Activated CD4-positive, alpha-beta T cell treated with anti-CD3 and anti-CD28 coated beads for 48 hours (primary cell): ENCODE measurements around the gene SHC2.
"Not testable (repeated sequence)": the region's sequence is repeated elsewhere in the genome, so short reads cannot be mapped to it uniquely, and the experiment has no call there.

Experiments used
- DNase-seq: peaks from one replicate; pipeline ENCODE4 v3.0.0-alpha.2; 2020

SHC2 gene

DNA sequence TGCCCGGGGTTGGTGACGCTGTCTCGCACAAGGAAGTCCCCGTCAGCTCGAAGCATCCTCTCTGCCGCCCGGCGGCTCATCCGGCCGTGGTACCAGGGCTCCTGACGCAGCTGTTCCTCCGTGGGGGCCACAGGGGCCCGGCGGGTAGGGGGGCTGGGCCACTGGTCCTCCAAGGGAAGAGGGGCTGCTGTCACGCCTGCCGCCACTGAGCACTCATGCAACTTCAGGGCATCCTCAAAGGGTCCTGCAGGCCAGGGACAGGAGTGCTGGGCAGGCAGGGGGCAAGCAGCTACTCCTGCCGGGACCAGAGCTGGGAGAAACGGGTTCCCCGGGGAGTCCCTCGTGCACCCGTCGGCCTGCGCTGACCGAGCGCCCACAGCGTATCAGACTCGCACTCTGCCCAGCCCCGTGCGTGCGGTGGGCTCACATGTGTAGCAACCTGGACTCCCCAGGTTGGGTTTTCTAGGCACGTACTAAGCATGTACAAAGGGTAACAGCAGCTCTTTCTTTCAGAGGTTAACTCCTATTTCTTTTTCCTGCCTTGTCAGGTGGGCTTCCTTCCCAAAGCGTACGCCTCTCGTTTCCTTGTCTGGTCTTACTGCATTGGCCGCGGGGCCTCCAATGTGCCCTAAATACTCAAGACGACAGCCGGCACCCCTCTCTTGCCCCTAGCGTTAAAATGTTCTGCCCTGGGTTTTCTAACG, 38.5 kb downstream of the SHC2 start:
- DNase-seq = no peak

DNA sequence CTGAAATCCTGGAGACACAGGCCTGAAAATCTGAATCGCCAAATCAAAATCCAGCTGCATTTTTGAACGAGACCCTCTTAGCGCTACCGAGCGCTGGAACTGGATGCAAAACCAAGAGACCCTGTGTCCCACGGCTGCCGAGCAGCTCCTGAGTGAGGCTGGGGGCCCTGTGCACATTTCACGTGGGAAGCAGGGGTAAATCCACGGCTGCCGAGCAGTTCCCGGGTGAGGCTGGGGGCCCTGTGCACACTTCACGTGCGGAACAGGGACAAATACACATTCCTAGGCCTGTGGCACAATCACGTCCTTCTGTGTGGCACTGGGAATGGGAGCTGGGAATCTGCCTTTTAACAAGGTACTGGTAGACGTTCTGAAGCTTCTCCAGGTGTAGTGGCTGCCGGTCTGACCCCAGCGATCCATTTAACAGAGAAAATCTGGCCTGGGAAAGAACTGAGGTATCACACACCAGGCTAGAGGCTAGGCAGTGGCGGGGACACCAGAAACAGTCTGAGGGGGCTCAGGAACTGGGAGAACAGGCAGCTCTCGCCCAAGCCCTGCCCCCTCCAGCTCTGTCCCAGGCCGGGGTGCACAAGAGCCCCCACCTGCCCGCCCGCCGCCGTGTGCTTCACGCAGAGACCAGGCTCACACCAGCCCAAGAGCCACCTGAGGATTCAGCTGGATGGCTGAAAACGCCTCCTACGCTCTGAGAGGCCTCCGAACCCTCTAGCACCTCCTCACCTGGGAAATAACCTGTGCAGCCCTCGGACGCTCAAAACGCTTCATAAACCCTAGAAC, 40.9 kb downstream of the SHC2 start:
- DNase-seq = no peak

DNA sequence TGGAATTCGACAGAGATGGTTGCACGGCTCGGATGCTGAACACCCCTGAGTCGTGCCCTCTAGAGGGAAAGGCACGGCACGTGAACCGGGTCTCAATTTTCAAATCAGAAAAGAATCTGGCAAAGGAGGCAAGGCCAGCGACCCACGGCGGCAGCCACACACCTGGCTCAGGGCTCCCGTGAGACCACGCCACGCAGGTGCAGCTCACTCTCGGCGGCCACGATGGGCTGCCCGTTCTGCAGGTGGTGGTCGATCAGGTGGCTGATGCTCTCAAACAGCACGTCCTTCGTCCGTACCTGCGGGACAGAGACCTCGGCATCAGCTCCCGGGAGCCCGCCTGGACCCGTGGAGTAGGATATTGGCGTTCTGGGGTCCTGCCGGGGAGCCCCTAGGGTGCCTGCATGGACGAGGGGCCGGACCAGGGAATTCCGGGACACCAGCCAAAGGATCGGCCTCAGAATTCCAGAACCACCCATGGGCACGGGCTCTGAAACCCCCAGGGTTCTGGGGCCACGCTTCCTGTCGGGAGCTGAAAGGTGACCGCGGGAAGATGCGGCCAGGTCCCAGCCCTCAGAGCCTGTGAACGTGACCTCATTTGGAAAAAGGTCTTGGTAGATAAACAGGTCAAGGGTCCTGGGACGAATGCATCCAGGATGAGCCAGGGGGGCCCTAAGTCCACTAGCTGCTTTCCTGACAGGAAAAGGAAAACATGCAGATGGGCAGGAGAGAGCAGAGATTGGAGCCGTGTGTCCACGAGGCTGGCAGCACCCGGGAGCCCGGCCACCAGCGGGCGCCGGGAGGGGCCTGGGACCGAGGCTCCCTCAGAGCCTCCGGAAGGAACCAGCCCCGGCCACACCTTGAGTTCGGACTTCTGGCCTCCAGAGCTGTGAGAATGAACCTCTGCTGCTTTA, 41.8 kb downstream of the SHC2 start:
- DNase-seq = no peak

DNA sequence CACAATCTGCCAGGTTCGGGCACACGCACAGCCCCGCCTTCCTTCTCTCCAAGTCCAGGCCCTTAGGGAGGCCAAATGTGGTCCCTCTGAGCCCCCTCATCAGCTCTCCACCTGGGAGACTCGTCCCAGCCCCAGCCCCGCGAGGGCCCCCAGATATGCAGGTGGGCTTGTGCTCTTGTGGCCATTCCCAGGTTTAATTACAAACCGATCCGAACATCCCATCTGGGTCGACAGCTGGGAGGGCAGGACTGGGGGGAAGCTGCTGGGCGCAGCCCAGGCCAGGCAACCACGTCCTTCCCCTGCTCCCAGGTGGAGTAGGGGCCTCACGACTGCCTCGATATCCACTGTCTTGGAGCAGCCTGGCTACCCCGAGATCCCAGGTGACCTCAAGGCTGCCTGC, 44.4 kb downstream of the SHC2 start:
- no peak for DNase-seq

DNA sequence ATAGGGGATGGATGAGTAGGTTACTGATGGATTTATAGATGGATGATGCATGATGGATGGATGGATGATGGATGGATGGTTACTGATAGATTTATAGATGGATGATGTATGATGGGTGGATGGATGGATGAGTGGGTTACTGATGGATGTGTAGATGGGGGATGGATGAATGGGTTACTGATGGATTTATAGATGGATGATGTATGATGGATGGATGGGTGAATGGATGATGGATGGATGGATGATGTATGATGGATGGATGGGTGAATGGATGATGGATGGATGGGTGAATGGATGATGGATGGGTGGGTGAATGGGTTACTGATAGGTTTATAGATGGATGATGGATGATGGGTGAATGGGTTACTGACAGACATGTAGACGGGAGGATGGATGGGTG, 45.5 kb downstream of the SHC2 start:
- DNase-seq = no peak

DNA sequence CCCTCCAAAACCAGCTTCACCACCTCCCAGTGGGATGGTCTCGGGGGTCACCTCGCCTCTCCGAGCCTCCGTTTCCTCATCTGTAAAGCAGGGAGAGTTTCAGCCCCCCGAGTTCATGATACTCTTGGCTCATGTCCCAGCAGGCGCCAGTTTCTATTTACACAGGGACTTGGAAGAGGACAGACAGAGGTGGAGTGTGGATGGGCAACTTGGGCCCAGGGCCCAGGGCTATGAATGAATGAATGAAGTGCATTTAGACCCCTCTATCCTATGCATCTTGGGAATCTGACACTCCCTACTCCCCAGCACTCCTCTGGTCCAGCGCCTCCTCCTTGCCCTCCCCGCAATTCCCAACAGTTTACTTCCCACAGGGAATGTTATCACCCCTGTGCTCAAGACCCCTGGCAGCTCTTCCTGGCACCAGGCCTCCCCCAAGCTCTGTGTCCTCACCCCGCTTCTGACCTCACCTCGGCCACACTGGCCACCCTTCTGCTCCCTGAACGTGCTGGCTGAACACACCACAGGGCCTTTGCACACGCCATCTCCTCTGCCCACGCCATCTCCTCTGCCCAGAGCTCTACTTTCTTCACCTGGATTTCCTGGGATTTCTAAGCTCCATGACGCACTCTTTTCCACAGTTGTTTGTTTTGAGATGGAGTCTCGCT, 46.9 kb downstream of the SHC2 start:
- DNase-seq = no peak

DNA sequence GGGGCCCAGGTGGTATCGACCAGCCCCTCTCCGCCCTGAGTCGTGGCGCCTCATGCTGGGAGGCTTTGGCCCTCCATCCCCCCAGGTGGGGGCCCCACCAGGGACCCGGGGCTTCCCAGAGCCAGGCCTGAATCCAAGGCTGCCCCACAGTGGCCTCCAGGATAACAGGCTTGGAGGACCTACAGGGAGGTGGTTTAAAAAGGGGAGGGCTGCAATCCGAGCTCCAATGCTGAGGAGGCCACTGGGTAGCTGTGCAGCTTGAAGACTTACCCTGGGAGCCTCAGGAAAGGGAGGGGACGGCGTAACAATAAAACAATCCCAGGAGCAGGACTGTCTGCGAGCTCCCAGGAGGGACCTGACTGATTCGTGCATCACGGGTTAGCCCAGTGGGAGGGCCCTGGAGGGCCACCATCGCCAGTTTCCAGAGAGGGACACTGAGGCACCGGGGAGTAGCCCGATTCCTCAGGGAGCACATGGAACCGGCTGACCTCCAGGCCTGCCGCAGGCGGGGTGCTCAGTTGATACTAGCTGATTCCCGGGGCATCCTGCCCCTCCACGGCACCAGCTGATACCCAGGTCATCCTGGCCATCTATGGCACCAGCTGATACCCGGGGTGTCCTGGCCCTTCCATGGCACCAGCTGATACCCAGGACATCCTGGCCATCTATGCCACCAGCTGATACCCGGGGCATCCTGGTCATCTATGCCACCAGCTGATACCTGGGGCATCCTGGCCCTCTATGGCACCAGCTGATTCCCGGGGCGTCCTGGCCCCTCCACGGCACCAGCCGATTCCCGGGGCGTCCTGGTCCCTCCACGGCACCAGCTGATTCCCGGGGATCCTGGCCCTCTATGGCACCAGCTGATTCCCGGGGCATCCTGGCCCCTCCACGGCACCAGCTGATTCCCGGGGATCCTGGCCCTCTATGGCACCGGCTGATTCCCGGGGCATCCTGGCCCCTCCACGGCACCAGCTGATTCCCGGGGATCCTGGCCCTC, 48.2 kb downstream of the SHC2 start:
- DNase-seq = no peak

DNA sequence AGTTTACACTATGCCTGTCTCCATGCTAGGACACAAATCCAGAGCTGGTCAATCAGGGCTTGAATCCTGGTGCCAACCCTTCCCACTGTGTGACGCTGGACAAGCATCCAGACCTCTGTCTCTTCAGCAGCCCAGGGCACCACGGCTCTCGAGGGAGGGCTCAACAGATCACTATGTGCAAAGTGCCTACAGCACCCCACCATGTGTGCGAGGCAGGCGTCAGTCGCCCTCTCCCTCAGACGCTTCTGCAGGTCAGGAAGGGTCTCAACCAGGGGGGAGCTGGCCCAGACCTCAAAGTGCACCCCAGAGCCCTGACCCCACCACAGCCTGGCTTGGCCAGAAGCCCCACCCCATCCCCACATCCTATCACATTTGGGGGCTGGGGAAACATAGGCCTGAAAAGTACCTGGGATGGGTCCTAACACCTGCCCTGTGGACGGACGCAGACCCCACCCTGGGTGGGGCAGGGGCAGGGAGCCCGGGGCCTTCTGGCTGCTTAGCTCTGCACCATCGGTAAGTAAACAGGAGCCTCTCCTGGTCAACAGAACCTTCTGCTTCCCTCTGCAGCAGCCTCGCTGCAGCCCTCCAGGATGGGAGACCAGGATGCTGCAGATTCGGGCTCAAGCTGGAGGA, 49.0 kb downstream of the SHC2 start:
- no peak for DNase-seq

DNA sequence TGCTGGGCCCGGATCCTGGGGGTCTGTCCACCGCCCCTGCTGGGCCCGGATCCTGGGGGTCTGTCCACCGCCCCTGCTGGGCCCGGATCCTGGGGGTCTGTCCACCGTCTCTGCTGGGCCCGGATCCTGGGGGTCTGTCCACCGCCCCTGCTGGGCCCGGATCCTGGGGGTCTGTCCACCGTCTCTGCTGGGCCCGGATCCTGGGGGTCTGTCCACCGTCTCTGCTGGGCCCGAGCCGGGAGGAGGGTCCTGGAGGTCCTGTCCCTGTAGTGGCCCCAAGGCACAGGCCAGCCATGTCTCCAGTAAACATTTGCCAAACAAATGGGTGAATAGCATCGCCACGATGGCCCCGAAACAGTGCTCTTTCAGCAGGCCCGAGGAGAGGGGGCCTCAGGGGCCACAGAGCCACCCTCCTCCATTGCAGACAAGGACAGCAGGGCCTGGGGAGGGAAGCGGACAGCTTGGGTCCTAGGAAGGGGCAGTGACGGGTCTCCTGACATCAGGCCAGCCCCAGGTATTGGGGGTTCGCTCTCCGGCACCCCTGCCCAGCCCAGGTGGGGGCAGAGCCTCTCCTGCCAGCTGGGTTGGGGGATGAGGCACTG, 49.6 kb downstream of the SHC2 start:
- DNase-seq = not testable (repeated sequence)

DNA sequence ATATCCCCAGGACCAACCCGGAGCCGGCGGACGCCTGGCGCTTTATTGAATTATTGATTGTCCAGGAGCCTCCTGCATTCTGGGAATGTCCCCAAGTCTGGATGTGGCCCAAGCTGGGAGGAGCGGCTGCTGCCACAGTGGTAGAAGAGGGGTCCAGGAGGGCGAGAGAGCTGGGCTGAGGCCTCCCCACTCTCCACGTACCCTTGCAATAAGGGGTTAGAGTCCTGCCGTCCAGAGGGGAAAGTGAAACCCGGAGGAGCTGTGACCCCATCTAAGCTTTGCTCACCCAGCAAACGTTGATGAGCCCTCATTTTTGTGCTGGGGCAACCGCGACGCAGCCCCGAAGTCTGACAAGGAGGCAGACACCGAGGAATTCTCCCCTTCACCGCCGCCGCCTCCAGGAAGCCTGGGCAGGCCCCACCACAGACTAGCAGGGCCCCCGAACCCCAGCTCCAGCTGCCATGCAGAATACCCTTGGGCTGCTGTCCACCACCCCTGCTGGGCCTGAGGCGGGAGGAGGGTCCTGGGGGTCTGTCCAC, 50.5 kb downstream of the SHC2 start:
- no peak for DNase-seq

DNA sequence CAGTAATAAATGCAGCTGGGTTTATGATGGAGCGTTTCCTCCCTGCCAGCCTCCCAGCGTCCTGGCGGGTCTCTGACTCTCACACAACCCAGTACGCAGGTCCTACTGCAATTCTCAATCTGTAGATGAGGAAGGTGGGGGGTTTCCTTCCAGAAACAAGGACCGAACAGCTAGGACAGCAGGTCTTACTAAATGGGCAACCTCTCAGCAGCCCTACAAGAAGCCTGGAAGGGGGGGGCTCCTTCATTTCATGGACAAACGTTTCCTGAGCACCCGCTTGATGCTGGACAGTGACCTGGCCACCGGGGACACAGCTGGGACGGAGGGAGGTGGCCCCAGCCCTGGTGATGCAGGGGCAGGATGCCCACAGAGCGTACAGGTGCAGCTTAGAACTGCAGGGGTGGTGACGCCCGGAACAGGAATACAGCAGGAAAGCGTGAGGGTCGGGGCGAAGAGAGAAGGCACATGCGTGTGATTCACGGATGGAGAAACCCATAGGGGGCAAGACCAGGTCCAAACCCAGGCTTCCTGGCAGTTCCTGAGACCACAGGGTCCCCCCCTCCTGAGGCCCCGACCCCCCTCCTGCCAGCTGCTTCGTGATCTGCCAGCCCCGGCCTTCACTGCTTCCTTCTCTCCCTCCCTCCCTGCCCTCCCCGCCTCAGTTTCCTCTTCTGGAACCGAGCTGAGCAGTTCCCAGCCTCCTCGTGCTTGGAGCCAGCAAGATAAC, 51.2 kb downstream of the SHC2 start:
- DNase-seq = no peak

DNA sequence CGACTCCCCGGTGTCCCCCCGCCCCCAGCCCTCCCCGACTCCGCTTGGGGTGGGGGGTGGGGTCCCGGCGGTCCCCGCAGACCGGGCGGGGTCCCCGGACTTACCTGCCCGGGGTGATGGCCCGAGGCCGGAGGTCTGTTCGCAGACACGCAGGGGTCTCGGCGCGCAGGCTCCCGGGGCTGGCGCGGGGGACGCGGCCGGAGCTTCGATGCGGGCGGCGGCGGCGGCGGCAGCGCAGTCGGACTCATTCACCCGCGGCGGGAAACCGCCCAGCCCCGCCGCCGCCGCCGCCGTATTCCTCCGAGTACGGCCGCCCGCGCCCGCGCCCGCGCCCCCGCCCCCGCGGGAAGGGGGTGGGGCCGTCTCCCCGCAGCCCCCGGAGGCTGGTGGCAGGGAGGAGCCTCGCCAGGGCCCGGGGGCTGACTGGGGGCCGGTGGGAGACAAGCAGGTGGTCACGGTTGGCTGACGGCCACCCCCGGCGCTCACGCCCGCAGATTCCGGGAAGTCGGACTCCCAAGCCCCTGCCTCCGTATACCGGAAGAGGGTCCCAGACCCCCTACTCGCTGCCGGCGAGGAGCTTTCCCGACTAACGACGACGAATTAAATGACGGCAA, 51.8 kb downstream of the SHC2 start, which contains the start of gene C2CD4C:
Gene C2CD4C, minus strand, starts transcription at position 246 of the 614 bp plus-strand sequence. CDS start 786 bp downstream, outside the sequence.
- peak; percentile 38 for DNase-seq

DNA sequence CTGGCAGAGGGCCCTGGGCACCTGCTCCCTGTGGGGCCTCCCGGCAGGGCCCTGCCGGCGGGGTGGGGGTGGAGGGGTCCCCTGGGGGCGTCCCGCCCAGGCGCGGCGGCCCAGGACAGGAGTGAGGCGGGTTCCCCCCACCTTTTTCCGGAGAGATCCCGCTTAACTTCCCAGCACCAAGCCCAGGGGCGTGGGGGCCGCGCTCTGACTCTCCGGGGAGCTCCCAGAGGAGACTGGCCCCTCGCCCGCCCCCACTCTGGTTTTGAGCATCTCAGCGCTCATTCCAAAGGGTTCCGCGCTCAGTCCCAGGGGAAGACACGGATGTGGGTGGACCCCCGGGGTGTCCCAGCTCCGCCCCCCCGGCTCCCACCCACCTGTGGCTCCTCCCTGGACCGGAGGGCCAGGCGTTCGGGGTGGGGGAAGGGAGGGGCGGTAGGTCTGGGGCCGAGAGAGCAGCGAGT, 52.4 kb downstream of the SHC2 start:
- DNase-seq = no peak

DNA sequence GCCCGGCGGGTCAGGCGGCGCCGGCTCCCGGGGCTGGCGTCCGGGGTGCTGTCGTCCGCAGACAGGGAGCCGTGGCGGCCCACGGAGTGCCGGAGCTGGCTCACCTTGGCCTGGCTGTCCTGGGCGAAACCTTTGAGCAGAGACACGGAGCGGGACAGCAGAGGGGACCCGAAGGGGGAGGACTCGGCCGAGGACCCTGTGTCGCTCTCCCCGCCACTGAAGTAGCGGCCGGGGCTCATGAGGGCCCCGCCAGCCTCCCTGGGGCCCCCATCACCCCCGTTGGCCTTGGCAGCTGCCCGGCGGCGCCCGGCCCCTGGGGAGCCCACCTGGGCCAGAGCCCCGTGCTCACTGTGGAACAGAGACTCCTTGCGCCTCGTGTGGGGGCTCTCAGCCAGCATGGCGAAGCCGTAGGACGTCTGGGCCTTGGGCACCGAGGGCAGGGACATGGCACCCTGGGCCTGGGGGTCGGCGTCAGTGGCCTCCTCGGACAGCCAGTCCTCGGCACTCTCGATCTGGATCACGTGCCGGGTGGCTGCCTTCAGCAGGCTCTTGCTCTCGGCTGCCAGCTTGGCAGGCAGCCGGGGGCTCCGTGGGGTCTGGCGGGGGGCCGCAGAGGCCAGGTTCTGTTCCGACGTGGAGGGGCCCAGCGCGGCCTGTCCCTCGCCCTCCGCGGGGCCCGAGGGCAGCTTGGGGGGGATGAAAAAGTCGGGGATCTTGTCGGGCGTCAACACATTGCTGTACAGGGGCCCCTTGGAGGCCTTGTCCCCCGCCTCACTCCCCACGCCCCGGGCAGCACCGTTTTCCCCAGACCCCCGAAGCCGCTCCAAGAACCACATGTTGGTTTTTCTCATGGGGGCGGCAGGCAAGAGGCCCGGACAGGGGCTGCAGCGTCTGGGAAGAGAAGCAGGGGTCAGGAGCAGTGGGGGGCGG, 53.1 kb downstream of the SHC2 start:
- DNase-seq = no peak

DNA sequence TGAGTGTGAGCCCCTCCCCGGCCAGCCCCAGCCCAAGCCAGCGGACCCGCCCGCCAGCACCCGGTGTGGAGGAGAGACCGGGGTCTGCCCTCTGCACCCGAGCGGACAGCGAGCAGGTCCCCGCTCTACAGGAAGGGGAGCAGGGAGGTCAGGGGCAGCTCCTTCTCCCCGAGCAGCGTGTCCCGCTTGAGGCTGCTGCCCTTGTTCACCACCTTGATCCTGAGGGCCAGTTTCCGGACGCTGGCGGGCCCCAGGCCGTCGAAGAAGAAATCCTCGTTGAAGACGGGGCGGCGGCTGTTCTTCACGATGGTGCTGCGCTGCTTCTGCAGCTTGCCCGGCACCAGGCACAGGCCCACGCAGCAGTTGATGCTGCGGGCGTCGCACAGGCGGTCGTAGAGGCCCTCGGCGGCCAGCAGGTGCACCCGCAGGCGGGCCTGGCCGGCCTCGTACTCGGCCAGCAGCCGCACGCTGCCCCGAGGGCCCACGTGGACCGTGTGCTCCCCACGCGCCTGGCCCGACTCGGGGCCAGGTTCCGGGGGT, 53.8 kb downstream of the SHC2 start:
- no peak for DNase-seq

DNA sequence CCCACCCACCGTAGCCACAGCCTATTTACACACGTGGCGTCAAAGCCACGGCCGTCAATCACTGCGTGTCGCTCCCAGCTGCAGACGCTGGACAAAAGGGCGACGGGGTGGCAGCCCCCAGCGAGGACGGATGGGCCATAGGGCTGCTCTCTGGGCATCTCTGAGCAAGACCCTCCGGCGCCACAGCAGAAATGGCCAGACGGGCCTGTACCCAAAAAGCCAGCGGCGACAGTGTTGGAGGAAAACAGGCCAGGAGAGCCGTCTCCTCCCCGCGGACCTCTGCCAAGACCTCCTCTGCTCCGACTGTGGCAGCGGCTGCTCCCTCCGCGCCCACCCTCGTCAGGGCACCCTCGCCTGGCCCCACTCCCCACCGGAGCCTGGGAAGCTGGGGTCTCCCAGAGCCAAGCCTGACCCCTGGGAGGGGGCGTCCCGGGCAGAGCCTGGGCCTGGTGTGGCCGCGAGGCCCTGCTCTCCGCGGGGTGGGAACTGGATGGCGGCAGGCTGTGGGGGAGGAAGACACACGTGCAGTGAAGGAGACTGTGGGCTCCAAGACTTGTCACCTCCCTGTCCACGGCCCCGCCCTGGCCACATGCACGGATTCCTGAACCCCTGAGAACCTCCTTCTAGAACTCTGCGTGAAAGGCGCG, 54.6 kb downstream of the SHC2 start:
- DNase-seq = no peak
